OCI-LY7 (cell line): ENCODE data around the gene ASPRV1.

ENCODE experiments used
- EZH2phosphoT487 ChIP-seq: fragments of 200-600 bp; sonication (generic); IDR thresholded peaks from 2 replicates; pipeline ENCODE4 v1.6.1; 2018; ENCODE audit warnings: low read depth, borderline replicate concordance, mild to moderate bottlenecking, mixed run types, antibody characterized with exemption, low read length, moderate library complexity, mixed read lengths
- TF ChIP-seq, protein P1 (sequence below): fragments of 200-600 bp; sonication (generic); conservative IDR thresholded peaks from 2 replicates; pipeline ENCODE4 v1.5.1; 2014; ENCODE audit warnings: mild to moderate bottlenecking, antibody characterized with exemption, low read length, moderate library complexity, mixed read lengths

DNA sequence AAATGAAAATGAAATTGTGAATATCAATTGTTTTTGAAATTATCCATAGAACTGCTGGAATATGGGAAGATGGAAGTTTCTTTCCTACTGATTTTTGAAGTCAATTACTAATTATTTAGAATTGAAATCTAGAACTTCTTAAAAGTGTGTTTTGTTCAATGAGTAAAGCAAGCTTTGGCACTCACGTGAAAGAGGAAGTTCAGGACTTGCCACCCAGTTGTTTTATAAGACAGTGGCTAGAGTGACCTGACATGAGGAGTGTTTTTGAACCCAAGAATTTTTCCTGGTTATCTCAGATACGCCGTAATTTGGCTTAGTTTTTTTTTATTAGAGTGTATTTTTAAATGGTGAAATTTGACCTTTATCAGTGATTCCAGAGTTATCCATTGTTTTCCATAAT is 43.0 kb downstream of the ASPRV1 start:
- TF ChIP-seq, protein P1, sequence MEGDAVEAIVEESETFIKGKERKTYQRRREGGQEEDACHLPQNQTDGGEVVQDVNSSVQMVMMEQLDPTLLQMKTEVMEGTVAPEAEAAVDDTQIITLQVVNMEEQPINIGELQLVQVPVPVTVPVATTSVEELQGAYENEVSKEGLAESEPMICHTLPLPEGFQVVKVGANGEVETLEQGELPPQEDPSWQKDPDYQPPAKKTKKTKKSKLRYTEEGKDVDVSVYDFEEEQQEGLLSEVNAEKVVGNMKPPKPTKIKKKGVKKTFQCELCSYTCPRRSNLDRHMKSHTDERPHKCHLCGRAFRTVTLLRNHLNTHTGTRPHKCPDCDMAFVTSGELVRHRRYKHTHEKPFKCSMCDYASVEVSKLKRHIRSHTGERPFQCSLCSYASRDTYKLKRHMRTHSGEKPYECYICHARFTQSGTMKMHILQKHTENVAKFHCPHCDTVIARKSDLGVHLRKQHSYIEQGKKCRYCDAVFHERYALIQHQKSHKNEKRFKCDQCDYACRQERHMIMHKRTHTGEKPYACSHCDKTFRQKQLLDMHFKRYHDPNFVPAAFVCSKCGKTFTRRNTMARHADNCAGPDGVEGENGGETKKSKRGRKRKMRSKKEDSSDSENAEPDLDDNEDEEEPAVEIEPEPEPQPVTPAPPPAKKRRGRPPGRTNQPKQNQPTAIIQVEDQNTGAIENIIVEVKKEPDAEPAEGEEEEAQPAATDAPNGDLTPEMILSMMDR, result no peak
- no peak for TF ChIP-seq EZH2phosphoT487
